Testis (tissue), 3 donors: Measurements from ENCODE around the gene NUP93. TPM values are rescaled to one million over a fixed set of nuclear protein-coding genes. Genes with fewer than 3 reads are reported as not detected.
"Not testable (repeated sequence)": the region's sequence is repeated elsewhere in the genome, so short reads cannot be mapped to it uniquely, and the experiment has no call there.

ENCODE experiments used
- DNase-seq: peaks from one replicate; pipeline ENCODE4 v3.0.0-alpha.2; 2019
- H3K27ac ChIP-seq, 2 donors: fragments of 200-600 bp; sonication (generic); one replicate each; pipeline ENCODE4 v1.5.1; 2019
- H3K27me3 ChIP-seq: fragments of 200-600 bp; sonication (generic); one replicate; pipeline ENCODE4 v1.5.1; 2019
- H3K36me3 ChIP-seq: fragments of 200-600 bp; sonication (generic); one replicate; pipeline ENCODE4 v1.5.1; 2017; ENCODE audit warnings: low read depth; ENCODE audit errors: missing control alignments
- H3K4me1 ChIP-seq: fragments of 200-600 bp; sonication (generic); one replicate; pipeline ENCODE4 v1.5.1; 2019
- H3K4me3 ChIP-seq, 2 donors: fragments of 200-600 bp; sonication (generic); one replicate each; pipeline ENCODE4 v1.5.1; 2017 to 2019
- H3K9me3 ChIP-seq: fragments of 200-600 bp; sonication (generic); one replicate; pipeline ENCODE4 v1.5.1; 2017
- POLR2A ChIP-seq: fragments of 450-650 bp; IDR thresholded peaks from one replicate; pipeline ENCODE4 v1.6.1; 2017; ENCODE audit warnings: antibody characterized with exemption, mild to moderate bottlenecking, moderate library complexity
- WGBS, 2 donors: methylation state at CpG; one replicate each; pipeline ENCODE4 v1.1.5; 2018; 5-methylcytosine and 5-hydroxymethylcytosine counted together
- intact Hi-C: fragments of 100-400 bp; cut with DNase I; formaldehyde crosslinking; loops from one replicate; pipeline ENCODE4 v1.15.1; 2023; ENCODE audit warnings: low total_unique reads
- polyA plus RNA-seq: library from polyadenylated mRNA; stranded (reverse); fragments of 350-450 nt; fragmentation: Illumina TruSeq; extraction: RNeasy Lipid Tissue Mini Kit (QIAGEN cat#74804); gene quantifications from one replicate; pipeline ENCODE4 v1.2.3, GENCODE V29; 2014; ENCODE audit warnings: low read depth, low replicate concordance; ENCODE audit not compliant: insufficient read depth
- total RNA-seq, 2 donors: library from RNA; depleted of rRNA; stranded (reverse); fragments of >200 nt; gene quantifications; one replicate each; pipeline ENCODE4 v1.2.3, GENCODE V29; 2016
- TF ChIP-seq, protein P1 (sequence below), 3 experiments: fragments of 450-650 bp in 2 of 3; fragments of 200-600 bp in 1 of 3; sonication (generic) in 1 of 3; IDR thresholded peaks; one replicate each; pipeline ENCODE4 v1.5.1; 2016 to 2019; ENCODE audit warnings: antibody characterized with exemption in 3 of 3, mild to moderate bottlenecking in 2 of 3, moderate library complexity in 1 of 3

The NUP93 gene
- total and polyA plus RNA-seq, 3 donors from 2014 or later: 94.2 to 147 (median 102) TPM

DNA sequence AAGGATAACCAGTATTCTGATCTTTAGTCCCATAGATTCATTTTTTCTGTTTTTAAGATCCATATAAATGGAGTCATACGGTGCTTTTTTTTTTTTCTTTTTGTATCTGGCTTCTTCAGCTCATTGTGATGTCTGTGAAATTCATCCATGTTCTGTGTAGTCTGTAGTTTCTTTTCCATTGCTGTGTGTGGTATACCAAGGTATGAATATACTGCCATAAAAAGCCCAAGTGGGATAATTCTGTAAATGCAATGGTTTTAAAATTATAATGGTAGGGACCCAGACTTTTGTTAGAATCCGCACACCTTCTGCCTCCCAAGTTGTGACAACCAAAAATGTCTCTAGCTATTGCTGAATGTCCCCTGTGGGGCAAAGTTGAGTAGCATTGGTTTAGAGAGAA lies 7.6 kb downstream of the NUP93 start:
- WGBS, 2 donors: 88 to 93% methylated on average over 2 of the region's 2 CpGs
- Histone ChIP-seq H3K27ac (no peak overlapping the region), H3K27me3 (no peaks in the 10 kb centered on the region), H3K9me3 (no peaks in the 10 kb centered on the region), H3K36me3 (no peaks in the 10 kb centered on the region), H3K4me3 (no peak overlapping the region), H3K4me1 (no peaks in the 10 kb centered on the region)
- intact Hi-C loops: no loop called here
- no peak for TF ChIP-seq POLR2A
- TF ChIP-seq, protein P1, sequence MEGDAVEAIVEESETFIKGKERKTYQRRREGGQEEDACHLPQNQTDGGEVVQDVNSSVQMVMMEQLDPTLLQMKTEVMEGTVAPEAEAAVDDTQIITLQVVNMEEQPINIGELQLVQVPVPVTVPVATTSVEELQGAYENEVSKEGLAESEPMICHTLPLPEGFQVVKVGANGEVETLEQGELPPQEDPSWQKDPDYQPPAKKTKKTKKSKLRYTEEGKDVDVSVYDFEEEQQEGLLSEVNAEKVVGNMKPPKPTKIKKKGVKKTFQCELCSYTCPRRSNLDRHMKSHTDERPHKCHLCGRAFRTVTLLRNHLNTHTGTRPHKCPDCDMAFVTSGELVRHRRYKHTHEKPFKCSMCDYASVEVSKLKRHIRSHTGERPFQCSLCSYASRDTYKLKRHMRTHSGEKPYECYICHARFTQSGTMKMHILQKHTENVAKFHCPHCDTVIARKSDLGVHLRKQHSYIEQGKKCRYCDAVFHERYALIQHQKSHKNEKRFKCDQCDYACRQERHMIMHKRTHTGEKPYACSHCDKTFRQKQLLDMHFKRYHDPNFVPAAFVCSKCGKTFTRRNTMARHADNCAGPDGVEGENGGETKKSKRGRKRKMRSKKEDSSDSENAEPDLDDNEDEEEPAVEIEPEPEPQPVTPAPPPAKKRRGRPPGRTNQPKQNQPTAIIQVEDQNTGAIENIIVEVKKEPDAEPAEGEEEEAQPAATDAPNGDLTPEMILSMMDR (IDR thresholded peaks at IDR 0.05): no peak
- DNase-seq: no peak

DNA sequence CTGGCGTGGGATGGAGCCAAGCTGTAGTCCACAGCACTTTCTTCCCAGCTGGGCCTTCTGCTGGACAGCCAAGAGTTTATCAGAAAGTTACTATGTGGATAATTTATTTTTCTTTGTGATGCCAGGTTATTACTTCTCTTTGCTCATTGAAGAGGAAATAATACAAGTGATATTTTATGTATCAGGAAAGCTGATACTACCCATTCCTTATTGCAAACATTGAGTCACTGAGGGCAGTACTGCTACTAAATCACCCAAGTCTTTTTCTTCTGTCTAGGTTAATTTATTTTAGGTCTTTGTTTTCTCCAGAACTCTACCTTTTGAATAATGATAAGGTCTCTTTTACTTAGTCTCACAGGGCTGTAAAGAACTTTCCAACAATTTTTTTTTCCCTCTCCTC lies 8.3 kb downstream of the NUP93 start:
- H3K36me3 ChIP-seq: no peaks in the 10 kb centered on the region
- no peaks in the 10 kb centered on the region for H3K27me3 ChIP-seq
- H3K27ac ChIP-seq: no peak overlapping the region
- H3K4me1 ChIP-seq: no peaks in the 10 kb centered on the region
- no peak for TF ChIP-seq POLR2A
- TF ChIP-seq, protein P1 (IDR thresholded peaks at IDR 0.05): no peak
- intact Hi-C loops: no loop called here
- 40 to 48% methylated on average over 1 of the region's 1 CpG for WGBS, 2 donors
- no peaks in the 10 kb centered on the region for H3K9me3 ChIP-seq
- DNase-seq: no peak
- H3K4me3 ChIP-seq: no peak overlapping the region

DNA sequence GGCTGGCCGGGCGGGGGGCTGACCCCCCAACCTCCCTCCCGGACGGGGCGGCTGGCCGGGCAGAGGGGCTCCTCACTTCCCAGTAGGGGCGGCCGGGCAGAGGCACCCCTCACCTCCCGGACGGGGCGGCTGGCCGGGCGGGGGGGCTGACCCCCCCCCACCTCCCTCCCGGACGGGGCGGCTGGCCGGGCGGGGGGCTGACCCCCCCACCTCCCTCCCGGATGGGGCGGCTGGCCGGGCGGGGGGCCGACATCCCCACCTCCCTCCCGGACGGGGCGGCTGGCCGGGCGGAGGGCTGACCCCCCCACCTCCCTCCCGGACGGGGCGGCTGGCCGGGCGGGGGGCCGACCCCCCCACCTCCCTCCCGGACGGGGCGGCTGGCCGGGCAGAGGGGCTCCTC lies 9.4 kb downstream of the NUP93 start:
- H3K9me3 ChIP-seq, H3K4me1 ChIP-seq, H3K36me3 ChIP-seq, H3K27me3 ChIP-seq, intact Hi-C loops, H3K4me3 ChIP-seq, DNase-seq, H3K27ac ChIP-seq: not testable (repeated sequence)
- no CpG with 5 or more reads among the region's 38 CpGs for WGBS, 2 donors

DNA sequence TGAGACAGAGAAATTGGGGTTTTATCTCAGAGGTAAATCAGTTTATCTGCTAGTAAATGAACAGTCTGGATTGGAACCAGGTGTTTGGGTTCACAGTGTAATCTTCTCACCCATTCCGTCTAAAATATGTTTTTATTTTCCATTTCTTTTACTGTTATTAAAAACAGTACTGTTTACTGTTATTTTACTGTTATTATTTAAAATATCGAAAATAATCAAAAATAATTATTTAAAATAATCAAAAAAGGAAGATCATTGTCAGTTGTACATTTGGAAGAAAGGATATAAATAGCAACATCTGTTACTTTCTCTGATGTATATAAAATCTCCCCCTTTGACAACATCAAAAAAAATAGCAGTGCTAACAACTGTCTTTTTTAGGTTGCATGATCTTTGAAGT lies 11.5 kb downstream of the NUP93 start:
- WGBS, 2 donors: 18 to 26% methylated on average over 2 of the region's 2 CpGs
- Histone ChIP-seq H3K4me3 (no peak overlapping the region), H3K27ac (no peak overlapping the region), H3K9me3 (no peaks in the 10 kb centered on the region), H3K27me3 (no peaks in the 10 kb centered on the region), H3K36me3 (no peaks in the 10 kb centered on the region), H3K4me1 (peaks cover 12% of the 10 kb centered on the region)
- TF ChIP-seq, protein P1 (IDR thresholded peaks at IDR 0.05): no peak
- no peak for TF ChIP-seq POLR2A
- intact Hi-C loops: no loop called here
- DNase-seq: no peak

DNA sequence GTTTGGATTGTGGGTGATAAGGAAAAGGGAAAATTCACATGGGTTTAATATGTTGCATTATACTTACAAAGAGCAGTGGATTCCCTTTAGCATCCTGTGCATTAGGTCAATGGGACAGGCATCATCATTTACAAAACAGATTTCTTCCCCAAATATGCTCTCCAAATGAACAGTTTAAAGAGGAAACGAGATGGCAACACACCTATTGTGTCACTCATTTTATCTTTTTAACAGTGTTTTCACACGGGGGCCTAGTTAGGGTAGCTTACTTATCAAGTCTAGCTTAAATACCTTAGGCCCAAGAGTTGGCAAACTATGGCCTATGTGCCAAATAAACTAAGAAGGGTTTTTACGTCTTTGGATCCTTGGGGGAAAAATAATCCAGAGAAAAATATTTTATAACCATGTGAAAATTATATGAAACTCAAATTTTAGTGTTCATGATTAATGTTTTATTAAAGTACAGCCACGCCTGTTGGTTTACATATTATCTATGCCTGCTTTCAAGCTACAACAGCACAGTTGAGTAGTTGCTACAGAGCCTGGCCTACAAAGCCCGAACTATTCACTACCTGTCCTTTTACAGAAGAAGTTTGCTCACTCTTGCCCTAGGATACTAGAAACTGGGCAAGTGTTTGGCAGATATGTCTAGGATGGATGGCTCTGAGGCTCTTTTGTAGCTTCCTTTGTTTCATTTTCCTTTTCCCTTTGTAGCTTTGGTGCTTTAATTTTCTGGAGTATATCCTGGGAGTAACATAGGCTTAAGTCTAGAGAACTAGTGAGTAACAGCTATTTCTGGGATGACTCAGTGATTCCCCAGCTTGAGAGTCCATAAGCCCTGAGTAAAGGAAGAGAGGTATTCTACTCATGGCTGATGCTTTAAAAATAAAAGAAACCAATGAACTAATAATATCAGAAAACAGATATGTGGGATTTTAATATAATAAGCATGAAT lies 12.4 kb downstream of the NUP93 start:
- DNase-seq: no peak
- 69 to 75% methylated on average over 5 of the region's 5 CpGs for WGBS, 2 donors
- Histone ChIP-seq H3K4me3 (no peak overlapping the region), H3K9me3 (no peaks in the 10 kb centered on the region), H3K27ac (no peak overlapping the region), H3K36me3 (no peaks in the 10 kb centered on the region), H3K4me1 (peaks cover 16% of the 10 kb centered on the region), H3K27me3 (no peaks in the 10 kb centered on the region)
- intact Hi-C loops: no loop called here
- TF ChIP-seq POLR2A: no peak
- TF ChIP-seq, protein P1 (IDR thresholded peaks at IDR 0.05): no peak
